K562 (cell line): ENCODE measurements around the gene SYNE1. TPM values are rescaled to one million over a fixed set of nuclear protein-coding genes. Genes with fewer than 3 reads are reported as not detected.

Source experiments
- CHD1 ChIP-seq: fragments of 200-600 bp; sonication (generic); IDR thresholded peaks from one replicate; pipeline ENCODE4 v1.6.1; 2012; ENCODE audit warnings: mild to moderate bottlenecking, moderate library complexity, low read length, inconsistent platforms
- FOSL1 ChIP-seq: fragments of 200-800 bp; sonication (Bioruptor generic); conservative IDR thresholded peaks from 2 replicates; pipeline ENCODE4 v1.6.1; 2016; ENCODE audit warnings: missing genetic modification characterization, missing compliant biosample characterization
- RHOXF2B ChIP-seq: fragments of 250-450 bp; sonication (Bioruptor Pico); conservative IDR thresholded peaks from 2 replicates; pipeline ENCODE4 v1.5.1; 2021
- SP1 ChIP-seq: sonication (generic); formaldehyde crosslinking; IDR thresholded peaks from 2 replicates; pipeline ENCODE4 v1.8.1; 2022; ENCODE audit warnings: mild to moderate bottlenecking, missing genetic modification reagents
- ZNF143 ChIP-seq: sonication (generic); formaldehyde crosslinking; IDR thresholded peaks from 2 replicates; pipeline ENCODE4 v1.9.0; 2022; ENCODE audit warnings: mild to moderate bottlenecking, missing genetic modification reagents
- ZNF347 ChIP-seq: fragments of 450-650 bp; formaldehyde crosslinking; IDR thresholded peaks from 2 replicates; pipeline ENCODE4 v1.4.0; 2020; ENCODE audit warnings: low read depth, mild to moderate bottlenecking, moderate library complexity
- ZNF436 ChIP-seq: fragments of 250-450, 450-650 bp; sonication (Bioruptor Pico); formaldehyde crosslinking; IDR thresholded peaks from 2 replicates; pipeline ENCODE4 v1.7.0; 2020; ENCODE audit warnings: mild to moderate bottlenecking
- ZNF644 ChIP-seq: fragments of 200-800 bp; sonication (Bioruptor generic); IDR thresholded peaks from 2 replicates; pipeline ENCODE4 v1.6.1; 2016; ENCODE audit warnings: low read depth, missing genetic modification characterization, missing compliant biosample characterization
- polyA plus RNA-seq, 8 experiments: library from polyadenylated mRNA; depleted of rRNA in 4 of 8; stranded (reverse) in 5 of 8; unstranded in 3 of 8; fragments of >200 nt; fragmentation: Nextera tagmentation in 2 of 8; fragmentation: Illumina TruSeq in 1 of 8; extraction: Ambion mirVana in 2 of 8; extraction: Trizol in 1 of 8; gene quantifications; 2 replicates each; pipeline versions ENCODE4 v1.2.1 to v1.2.3, GENCODE V29; 2011 to 2014; ENCODE audit warnings: inconsistent platforms in 1 of 8, missing spikeins in 1 of 8
- total RNA-seq, 7 experiments: library from RNA; depleted of rRNA in 6 of 7; stranded (reverse); fragments of >200 nt in 6 of 7; fragmentation: Illumina TruSeq in 2 of 7; extraction: Trizol in 2 of 7; gene quantifications; 2 replicates each; pipeline versions ENCODE4 v1.2.1 to v1.2.3, GENCODE V29; 2011 to 2021; ENCODE audit warnings: low replicate concordance in 1 of 7
- TF ChIP-seq, protein P1 (sequence below), 2 experiments: fragments of 150-350 bp in 1 of 2; IDR thresholded peaks; 2 replicates each; pipeline ENCODE4 v1.6.1; 2012 to 2016; ENCODE audit warnings: low read depth in 2 of 2, low read length in 2 of 2, mild to moderate bottlenecking in 1 of 2, moderate library complexity in 1 of 2

The SYNE1 gene
- total and polyA plus RNA-seq, 9 of the 15 experiments (the other 6 are each of a cell fraction or from before 2014, with no cell fraction given) = under 0.01 to 0.42 (median 0.08) TPM; not detected in 1

GRCh38 chr6:152232501-152233151 is 404.5 kb downstream of the SYNE1 start (continued):
- TF ChIP-seq CHD1 (no peak), SP1 (no peak), ZNF143 (CRISPR knock-in tag) (no peak), ZNF644 (tag) (peak; percentile 29; the same call in 1 of the 2 replicates), FOSL1 (tag) (0 out of 2 replicates have a peak, but pooled peaks have one; percentile 29), ZNF347 (CRISPR knock-in tag) (no peak), ZNF436 (no peak), RHOXF2B (no peak)
- TF ChIP-seq, protein P1, sequence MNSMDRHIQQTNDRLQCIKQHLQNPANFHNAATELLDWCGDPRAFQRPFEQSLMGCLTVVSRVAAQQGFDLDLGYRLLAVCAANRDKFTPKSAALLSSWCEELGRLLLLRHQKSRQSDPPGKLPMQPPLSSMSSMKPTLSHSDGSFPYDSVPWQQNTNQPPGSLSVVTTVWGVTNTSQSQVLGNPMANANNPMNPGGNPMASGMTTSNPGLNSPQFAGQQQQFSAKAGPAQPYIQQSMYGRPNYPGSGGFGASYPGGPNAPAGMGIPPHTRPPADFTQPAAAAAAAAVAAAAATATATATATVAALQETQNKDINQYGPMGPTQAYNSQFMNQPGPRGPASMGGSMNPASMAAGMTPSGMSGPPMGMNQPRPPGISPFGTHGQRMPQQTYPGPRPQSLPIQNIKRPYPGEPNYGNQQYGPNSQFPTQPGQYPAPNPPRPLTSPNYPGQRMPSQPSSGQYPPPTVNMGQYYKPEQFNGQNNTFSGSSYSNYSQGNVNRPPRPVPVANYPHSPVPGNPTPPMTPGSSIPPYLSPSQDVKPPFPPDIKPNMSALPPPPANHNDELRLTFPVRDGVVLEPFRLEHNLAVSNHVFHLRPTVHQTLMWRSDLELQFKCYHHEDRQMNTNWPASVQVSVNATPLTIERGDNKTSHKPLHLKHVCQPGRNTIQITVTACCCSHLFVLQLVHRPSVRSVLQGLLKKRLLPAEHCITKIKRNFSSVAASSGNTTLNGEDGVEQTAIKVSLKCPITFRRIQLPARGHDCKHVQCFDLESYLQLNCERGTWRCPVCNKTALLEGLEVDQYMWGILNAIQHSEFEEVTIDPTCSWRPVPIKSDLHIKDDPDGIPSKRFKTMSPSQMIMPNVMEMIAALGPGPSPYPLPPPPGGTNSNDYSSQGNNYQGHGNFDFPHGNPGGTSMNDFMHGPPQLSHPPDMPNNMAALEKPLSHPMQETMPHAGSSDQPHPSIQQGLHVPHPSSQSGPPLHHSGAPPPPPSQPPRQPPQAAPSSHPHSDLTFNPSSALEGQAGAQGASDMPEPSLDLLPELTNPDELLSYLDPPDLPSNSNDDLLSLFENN (IDR thresholded peaks at IDR 0.05; ENCODE audit: low read depth in 2 of 2, low read length in 2 of 2) = peak in 1 of 2 experiments; percentile 90; a peak in 2 of 4 replicates
